ENCODE measurements around the gene ADCY2. TPM values are rescaled to one million over a fixed set of nuclear protein-coding genes. Genes with fewer than 3 reads are reported as not detected.

Gene ADCY2
- total RNA-seq, 1 experiment from 2014 or later: not detected

DNA sequence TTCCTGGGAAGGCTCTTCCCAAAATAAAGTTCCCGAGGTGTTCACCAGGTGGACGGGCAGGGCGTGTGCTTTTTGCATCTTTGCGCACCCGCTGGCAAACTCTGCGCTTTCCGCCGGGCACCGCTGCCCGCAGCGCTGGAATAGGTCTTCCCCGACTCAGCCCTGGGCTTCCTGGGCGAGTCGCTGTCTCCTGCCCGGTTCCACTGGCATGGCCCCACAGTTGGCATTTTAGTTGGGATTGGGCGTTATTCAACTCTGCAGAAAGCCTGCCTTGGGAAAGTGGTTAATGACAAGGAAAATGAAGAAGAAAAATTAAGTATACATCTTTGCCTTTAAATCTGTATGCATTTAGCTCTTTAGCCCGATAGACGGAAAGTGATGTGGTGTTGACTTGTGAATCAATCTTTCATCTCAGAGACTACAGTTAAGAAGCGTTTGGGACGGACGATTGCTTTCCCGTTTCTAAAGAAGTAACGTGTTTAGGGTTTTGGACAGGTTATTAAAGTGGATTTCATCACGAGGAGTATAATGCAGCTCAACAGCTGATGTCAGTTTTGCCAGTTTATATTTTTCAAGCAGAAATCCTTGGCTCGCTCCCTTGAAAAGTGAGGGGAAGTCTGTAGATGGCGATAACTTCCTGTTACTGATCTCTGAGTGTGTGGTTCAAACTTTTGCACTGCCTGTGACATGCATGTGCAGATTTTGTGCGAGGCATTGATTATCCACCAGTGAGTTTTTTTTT is 946 bp downstream of the ADCY2 start:
- peak overlapping the region; percentile 16 for H3K4me3 Mint-ChIP-seq (ENCODE audit: unreplicated experiment)
- H3K27me3 Mint-ChIP-seq (ENCODE audit: insufficient read depth, unreplicated experiment): peaks cover 15% of the 10 kb centered on the region
- H3K9me3 ChIP-seq: no peaks in the 10 kb centered on the region

GRCh38 chr5:7397937-7398336 is 2.0 kb downstream of the ADCY2 start:
- CTCF ChIA-PET: interaction anchor here (0.7 kb wide), 1 partner anchor 12 kb away, joined by 6 read pairs; no protein-coding TSS in a partner anchor
- no TSS peak for BruUV-seq (replicated peaks)
- no peaks in the 10 kb centered on the region for H3K9me3 ChIP-seq
- Mint-ChIP-seq H3K36me3 (ENCODE audit: insufficient read depth, unreplicated experiment) (no peaks in the 10 kb centered on the region), H3K27me3 (ENCODE audit: insufficient read depth, unreplicated experiment) (peaks cover 14% of the 10 kb centered on the region), H3K4me3 (ENCODE audit: unreplicated experiment) (no peak overlapping the region), H3K9me3 (ENCODE audit: unreplicated experiment) (no peaks in the 10 kb centered on the region), H3K27ac (ENCODE audit: unreplicated experiment) (no peak overlapping the region), H3K4me1 (ENCODE audit: low read depth, unreplicated experiment) (no peaks in the 10 kb centered on the region)
- intact Hi-C loops (cut with micrococcal nuclease; ENCODE audit: unreplicated experiment): loop anchor here (10.0 kb wide), 1 partner anchor 347 kb away; no protein-coding TSS in a partner anchor
- no peaks in the 10 kb centered on the region for H3K36me3 ChIP-seq (ENCODE audit: control insufficient read depth, insufficient read depth, low read length)
- H3K4me3 ChIP-seq (ENCODE audit: low read depth, low read length): no peak overlapping the region
- POLR2A ChIA-PET: no interaction called here
- H3K27me3 ChIP-seq (replicated peaks; ENCODE audit: control insufficient read depth, insufficient read depth, low read length): no peaks in the 10 kb centered on the region
- TF ChIP-seq CTCF (IDR thresholded peaks at IDR 0.05; ENCODE audit: insufficient read depth in 1 of 2, low read depth in 1 of 2, low read length in 1 of 2, severe bottlenecking in 1 of 2, unreplicated experiment in 1 of 2): no peak
- no peak for DNase-seq
- no peaks in the 10 kb centered on the region for H3K4me1 ChIP-seq

More for the DNA sequence above, 946 bp downstream of the ADCY2 start:
- H3K4me3 ChIP-seq (ENCODE audit: low read depth, low read length): no peak overlapping the region
- intact Hi-C loops (cut with micrococcal nuclease; ENCODE audit: unreplicated experiment): loop anchor here (10.0 kb wide), 1 partner anchor 348 kb away; no protein-coding TSS in a partner anchor
- ChIA-PET POLR2A (no interaction called here), CTCF (interaction anchor here (0.7 kb wide), 1 partner anchor 11 kb away, joined by 6 read pairs; no protein-coding TSS in a partner anchor)
- no peaks in the 10 kb centered on the region for H3K4me1 Mint-ChIP-seq (ENCODE audit: low read depth, unreplicated experiment)
- no peaks in the 10 kb centered on the region for H3K4me1 ChIP-seq
- no peaks in the 10 kb centered on the region for H3K36me3 Mint-ChIP-seq (ENCODE audit: insufficient read depth, unreplicated experiment)
- TF ChIP-seq CTCF (IDR thresholded peaks at IDR 0.05; ENCODE audit: insufficient read depth in 1 of 2, low read depth in 1 of 2, low read length in 1 of 2, severe bottlenecking in 1 of 2, unreplicated experiment in 1 of 2): no peak
- DNase-seq: no peak
- no peak overlapping the region for H3K27ac Mint-ChIP-seq (ENCODE audit: unreplicated experiment)
- no TSS peak for BruUV-seq (replicated peaks)
- H3K36me3 ChIP-seq (ENCODE audit: control insufficient read depth, insufficient read depth, low read length): no peaks in the 10 kb centered on the region
- no peaks in the 10 kb centered on the region for H3K27me3 ChIP-seq (replicated peaks; ENCODE audit: control insufficient read depth, insufficient read depth, low read length)
- no peaks in the 10 kb centered on the region for H3K9me3 Mint-ChIP-seq (ENCODE audit: unreplicated experiment)

- no peak overlapping the region for H3K4me3 Mint-ChIP-seq (ENCODE audit: unreplicated experiment)
- Histone ChIP-seq H3K4me1 (no peaks in the 10 kb centered on the region), H3K27me3 (replicated peaks; ENCODE audit: control insufficient read depth, insufficient read depth, low read length) (no peaks in the 10 kb centered on the region), H3K36me3 (ENCODE audit: control insufficient read depth, insufficient read depth, low read length) (no peaks in the 10 kb centered on the region), H3K4me3 (ENCODE audit: low read depth, low read length) (no peak overlapping the region), H3K9me3 (no peaks in the 10 kb centered on the region)
- ChIA-PET POLR2A (no interaction called here), CTCF (interaction anchor here (0.6 kb wide), 1 partner anchor 137 kb away, joined by 3 read pairs; no protein-coding TSS in a partner anchor)
- no TSS peak for BruUV-seq (replicated peaks)
- peaks cover 15% of the 10 kb centered on the region for H3K27me3 Mint-ChIP-seq (ENCODE audit: insufficient read depth, unreplicated experiment)
- intact Hi-C loops (cut with micrococcal nuclease; ENCODE audit: unreplicated experiment): loop anchor here (10.0 kb wide), 1 partner anchor 346 kb away; no protein-coding TSS in a partner anchor
- H3K27ac Mint-ChIP-seq (ENCODE audit: unreplicated experiment): no peak overlapping the region
- no peaks in the 10 kb centered on the region for H3K36me3 Mint-ChIP-seq (ENCODE audit: insufficient read depth, unreplicated experiment)
- TF ChIP-seq CTCF (IDR thresholded peaks at IDR 0.05; ENCODE audit: insufficient read depth in 1 of 2, low read depth in 1 of 2, low read length in 1 of 2, severe bottlenecking in 1 of 2, unreplicated experiment in 1 of 2): no peak
- no peaks in the 10 kb centered on the region for H3K9me3 Mint-ChIP-seq (ENCODE audit: unreplicated experiment)
- no peak for DNase-seq
- no peaks in the 10 kb centered on the region for H3K4me1 Mint-ChIP-seq (ENCODE audit: low read depth, unreplicated experiment)
Measured at GRCh38 chr5:7398596-7399280, 2.8 kb downstream of the ADCY2 start.

Data from Caco-2 (cell line).